OCI-LY7 (cell line): Measurements from ENCODE around the gene DRGX.

Experiments
- CTCF ChIP-seq: fragments of 200-600 bp; sonication (generic); conservative IDR thresholded peaks from 2 replicates; pipeline ENCODE4 v1.5.1; 2014; ENCODE audit warnings: mild to moderate bottlenecking, antibody characterized with exemption, low read length, moderate library complexity, mixed read lengths
- EZH2phosphoT487 ChIP-seq: fragments of 200-600 bp; sonication (generic); IDR thresholded peaks from 2 replicates; pipeline ENCODE4 v1.6.1; 2018; ENCODE audit warnings: low read depth, borderline replicate concordance, mild to moderate bottlenecking, mixed run types, antibody characterized with exemption, low read length, moderate library complexity, mixed read lengths

GRCh38 chr10:49370326-49371100 is 25.4 kb downstream of the DRGX start:
- TF ChIP-seq CTCF (no peak), EZH2phosphoT487 (no peak)
